ENCODE results near the gene ARSK.

- TF ChIP-seq POLR2A (IDR thresholded peaks at IDR 0.05) (no peak), CTCF (IDR thresholded peaks at IDR 0.05) (no peak)
These were observed 45.7 kb downstream of the ARSK start for GRCh38 chr5:95600557-95600956.

Measured in uterus (tissue), 2 donors.